A549 (cell line): ENCODE results near the gene PIBF1. TPM values are rescaled to one million over a fixed set of nuclear protein-coding genes. Genes with fewer than 3 reads are reported as not detected.

Experiments used
- ATAC-seq, 2 experiments: fragments of 200-7000 bp in 1 of 2; fragments of >200 bp in 1 of 2; cut with Nextera tagmentation in 1 of 2; cut with Tn5 transposase in 1 of 2; 3 replicates each; pipeline versions ENCODE4 v1.8.0 to v1.9.1; 2018 to 2020; ENCODE audit warnings: mild to moderate bottlenecking in 1 of 2, moderate library complexity in 1 of 2
- CTCF ChIA-PET: fragments of 300-600 bp; sonication (Branson Sonifier 250); formaldehyde crosslinking; extraction: SDS; loops from one replicate; lab custom pipeline; 2021; ENCODE audit warnings: antibody characterized with exemption, inconsistent platforms; lab: Yijun Ruan, JAX
- POLR2A ChIA-PET: fragments of 350-600 bp; formaldehyde crosslinking; extraction: SDS; loops from one replicate; lab custom pipeline; 2021; ENCODE audit warnings: antibody characterized with exemption, inconsistent platforms; lab: Yijun Ruan, JAX
- DNase-seq, 2 experiments: peaks; one replicate each; pipeline versions ENCODE4 v3.0.0 to v3.0.0-alpha.2; 2011 to 2016; ENCODE audit warnings: low read depth in 1 of 2, low spot score in 1 of 2
- FAIRE-seq: peaks from 2 replicates; lab custom pipeline; 2011; peaks lifted over from hg19 to GRCh38; lab: Jason Lieb, UNC
- H3K27ac ChIP-seq, 2 experiments: fragments of >200 bp; sonication (Bioruptor Twin); formaldehyde crosslinking; 3 replicates each; pipeline ENCODE4 v1.5.1; 2016 to 2017
- H3K4me1 ChIP-seq: fragments of >200 bp; sonication (Bioruptor Twin); formaldehyde crosslinking; 3 replicates; pipeline ENCODE4 v1.6.1; 2016
- H3K4me2 ChIP-seq: fragments of >200 bp; sonication (Bioruptor Twin); formaldehyde crosslinking; 3 replicates; pipeline ENCODE4 v1.6.1; 2016
- H3K4me3 ChIP-seq: fragments of >200 bp; sonication (Bioruptor Twin); formaldehyde crosslinking; 3 replicates; pipeline ENCODE4 v1.5.1; 2016
- H3K9me3 ChIP-seq: fragments of >200 bp; sonication (Bioruptor Twin); formaldehyde crosslinking; 3 replicates; pipeline ENCODE4 v1.6.1; 2016
- BHLHE40 ChIP-seq: IDR thresholded peaks from 2 replicates; pipeline ENCODE4 v1.6.1; 2012; ENCODE audit warnings: low read depth, low read length, inconsistent platforms
- CBX2 ChIP-seq: fragments of 200-600 bp; sonication (generic); IDR thresholded peaks from 2 replicates; pipeline ENCODE4 v1.6.1; 2016; ENCODE audit warnings: low read depth, mild to moderate bottlenecking, borderline replicate concordance
- CEBPB ChIP-seq, 2 experiments: fragments of >200 bp in 1 of 2; sonication (Bioruptor Twin) in 1 of 2; formaldehyde crosslinking in 1 of 2; IDR thresholded peaks; 2 replicates each; pipeline ENCODE4 v1.6.1; 2012 to 2016
- CHD2 ChIP-seq: fragments of 150-350 bp; IDR thresholded peaks from 2 replicates; pipeline ENCODE4 v1.6.1; 2014; ENCODE audit warnings: low read length; ENCODE audit not compliant: partially characterized antibody
- EHMT2 ChIP-seq: fragments of 200-600 bp; sonication (generic); IDR thresholded peaks from 2 replicates; pipeline ENCODE4 v1.6.1; 2016; ENCODE audit warnings: antibody characterized with exemption, low read depth, mild to moderate bottlenecking, moderate library complexity
- ELK1 ChIP-seq: fragments of 150-350 bp; IDR thresholded peaks from 2 replicates; pipeline ENCODE4 v1.6.1; 2014; ENCODE audit warnings: low read depth, mild to moderate bottlenecking, low read length
- EP300 ChIP-seq, 2 experiments: fragments of >200 bp; sonication (Bioruptor Twin); formaldehyde crosslinking; IDR thresholded peaks; 2 replicates in 1 of 2; 3 replicates in 1 of 2; pipeline ENCODE4 v1.6.1; 2016 to 2017
- FOSB ChIP-seq: fragments of 250-450 bp; sonication (Bioruptor Pico); IDR thresholded peaks from 2 replicates; pipeline ENCODE4 v1.5.0; 2020; ENCODE audit warnings: mild to moderate bottlenecking, moderate library complexity
- HDAC2 ChIP-seq: fragments of 200-600 bp; sonication (generic); IDR thresholded peaks from 2 replicates; pipeline ENCODE4 v1.6.1; 2016
- HOXB13 ChIP-seq: fragments of 250-450 bp; sonication (Bioruptor Pico); IDR thresholded peaks from 2 replicates; pipeline ENCODE4 v1.5.0; 2020; ENCODE audit warnings: low read depth, mild to moderate bottlenecking, moderate library complexity
- KDM1A ChIP-seq: fragments of 200-600 bp; sonication (generic); IDR thresholded peaks from 2 replicates; pipeline ENCODE4 v1.6.1; 2016; ENCODE audit warnings: low read depth, mild to moderate bottlenecking
- NR3C1 ChIP-seq: fragments of >200 bp; sonication (Bioruptor Twin); formaldehyde crosslinking; IDR thresholded peaks from 3 replicates; pipeline ENCODE4 v1.6.1; 2017
- PHF8 ChIP-seq: fragments of 200-600 bp; sonication (generic); IDR thresholded peaks from 2 replicates; pipeline ENCODE4 v1.6.1; 2016; ENCODE audit warnings: low read depth, mild to moderate bottlenecking, antibody characterized with exemption, moderate library complexity, borderline replicate concordance
- POLR2AphosphoS2 ChIP-seq: conservative IDR thresholded peaks from 2 replicates; pipeline ENCODE4 v1.6.1; 2012; ENCODE audit warnings: low read length, improper control_type of control experiment, inconsistent platforms
- RAD21 ChIP-seq, 2 experiments: fragments of >200 bp in 1 of 2; sonication (Bioruptor Twin) in 1 of 2; formaldehyde crosslinking in 1 of 2; IDR thresholded peaks in 1 of 2; conservative IDR thresholded peaks in 1 of 2; 2 replicates in 1 of 2; 3 replicates in 1 of 2; pipeline ENCODE4 v1.6.1; 2012 to 2018; ENCODE audit warnings: inconsistent platforms in 1 of 2
- RARB ChIP-seq: fragments of 250-450 bp; sonication (Bioruptor Pico); IDR thresholded peaks from 2 replicates; pipeline ENCODE4 v1.8.0; 2021; ENCODE audit warnings: mild to moderate bottlenecking, moderate library complexity
- RCOR1 ChIP-seq: fragments of 150-350 bp; IDR thresholded peaks from 2 replicates; pipeline ENCODE4 v1.6.1; 2014; ENCODE audit warnings: antibody characterized with exemption, low read length, low read depth
- SREBF2 ChIP-seq: fragments of 450-650 bp; IDR thresholded peaks from 2 replicates; pipeline ENCODE4 v1.6.1; 2014; ENCODE audit warnings: mild to moderate bottlenecking, moderate library complexity
- ZFP36 ChIP-seq: fragments of 450-650 bp; IDR thresholded peaks from 2 replicates; pipeline ENCODE4 v1.6.1; 2014; ENCODE audit warnings: borderline replicate concordance; ENCODE audit not compliant: partially characterized antibody
- ZNF302 ChIP-seq: fragments of 250-450 bp; sonication (Bioruptor Pico); IDR thresholded peaks from 2 replicates; pipeline ENCODE4 v1.9.0; 2021; ENCODE audit warnings: inconsistent platforms, mild to moderate bottlenecking, moderate library complexity
- WGBS: methylation state at CpG from one replicate; pipeline ENCODE4 v1.1.6; 2017; ENCODE audit errors: missing lambda C conversion rate; 5-methylcytosine and 5-hydroxymethylcytosine counted together
- polyA plus RNA-seq, 4 experiments: library from polyadenylated mRNA; depleted of rRNA in 3 of 4; stranded (reverse); fragments of >200 nt; fragmentation: RNase III in 1 of 4; extraction: RNeasy Plus Mini Kit Qiagen cat#74134 plus additional on column Dnase treatment in 1 of 4; gene quantifications; 2 replicates in 3 of 4; 3 replicates in 1 of 4; pipeline ENCODE4 v1.2.3, GENCODE V29; 2011 to 2017
- TF ChIP-seq, protein P1 (sequence below): IDR thresholded peaks from 2 replicates; pipeline ENCODE4 v1.6.1; 2012; ENCODE audit warnings: low read depth, borderline replicate concordance
- TF ChIP-seq, protein P2 (sequence below): IDR thresholded peaks from 2 replicates; pipeline ENCODE4 v1.6.1; 2012
- TF ChIP-seq, protein P3 (sequence below): fragments of 200-600 bp; sonication (generic); IDR thresholded peaks from 2 replicates; pipeline ENCODE4 v1.6.1; 2016; ENCODE audit warnings: antibody characterized with exemption, mild to moderate bottlenecking, moderate library complexity

PIBF1 gene
- polyA plus RNA-seq, 2 of the 4 experiments (the other 2 are of a cell fraction): 5.0 to 10.6 TPM

- TF ChIP-seq, protein P1, sequence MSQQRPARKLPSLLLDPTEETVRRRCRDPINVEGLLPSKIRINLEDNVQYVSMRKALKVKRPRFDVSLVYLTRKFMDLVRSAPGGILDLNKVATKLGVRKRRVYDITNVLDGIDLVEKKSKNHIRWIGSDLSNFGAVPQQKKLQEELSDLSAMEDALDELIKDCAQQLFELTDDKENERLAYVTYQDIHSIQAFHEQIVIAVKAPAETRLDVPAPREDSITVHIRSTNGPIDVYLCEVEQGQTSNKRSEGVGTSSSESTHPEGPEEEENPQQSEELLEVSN: no peak
- TF ChIP-seq HDAC2 (no peak), SREBF2 (no peak), ZFP36 (no peak)
- TF ChIP-seq, all 56 proteins: peak for 0
These were observed 70.3 kb downstream of the PIBF1 start (continued) for GRCh38 chr13:72852207-72852606.

DNA sequence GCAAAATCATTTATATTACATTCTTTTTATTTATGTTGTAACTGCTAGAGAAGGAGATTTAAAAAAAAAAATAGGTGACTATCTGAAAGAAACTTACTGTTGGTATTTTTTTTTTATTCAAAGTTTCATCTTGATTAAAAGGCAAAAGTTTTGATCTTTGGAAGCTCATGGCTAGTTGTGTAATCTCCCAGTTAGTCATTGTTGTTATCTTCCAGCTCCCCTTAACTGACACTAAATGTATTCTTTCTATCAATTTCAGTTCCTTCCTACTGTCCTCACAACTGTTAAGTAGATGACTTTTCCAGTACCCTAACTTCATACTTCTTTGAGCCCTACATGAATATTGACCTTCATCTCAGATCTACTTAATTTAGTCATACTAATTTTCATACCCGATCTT lies 71.1 kb downstream of the PIBF1 start:
- TF ChIP-seq RAD21 (conservative IDR thresholded peaks at IDR 0.05 in 1 of 2, IDR thresholded peaks at IDR 0.05 in 1 of 2): no peak
- no peak for TF ChIP-seq BHLHE40
- TF ChIP-seq ZFP36: no peak
- TF ChIP-seq, protein P2, sequence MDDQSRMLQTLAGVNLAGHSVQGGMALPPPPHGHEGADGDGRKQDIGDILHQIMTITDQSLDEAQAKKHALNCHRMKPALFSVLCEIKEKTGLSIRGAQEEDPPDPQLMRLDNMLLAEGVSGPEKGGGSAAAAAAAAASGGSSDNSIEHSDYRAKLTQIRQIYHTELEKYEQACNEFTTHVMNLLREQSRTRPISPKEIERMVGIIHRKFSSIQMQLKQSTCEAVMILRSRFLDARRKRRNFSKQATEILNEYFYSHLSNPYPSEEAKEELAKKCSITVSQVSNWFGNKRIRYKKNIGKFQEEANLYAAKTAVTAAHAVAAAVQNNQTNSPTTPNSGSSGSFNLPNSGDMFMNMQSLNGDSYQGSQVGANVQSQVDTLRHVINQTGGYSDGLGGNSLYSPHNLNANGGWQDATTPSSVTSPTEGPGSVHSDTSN: no peak
- TF ChIP-seq ZNF302 (CRISPR knock-in tag): no peak
- TF ChIP-seq CBX2: no peak
- TF ChIP-seq NR3C1: no peak
- TF ChIP-seq PHF8: no peak
- no peak for TF ChIP-seq SREBF2
- TF ChIP-seq HOXB13 (CRISPR knock-in tag): no peak
- no peak for TF ChIP-seq HDAC2
- TF ChIP-seq ELK1: no peak
- no peak for TF ChIP-seq FOSB (CRISPR knock-in tag)
- no peak for TF ChIP-seq EP300 (IDR thresholded peaks at IDR 0.05)
- TF ChIP-seq, all 56 proteins: peak for 0
- 100% methylated on average over 1 of the region's 1 CpG for WGBS
- no peaks in the 10 kb centered on the region for H3K9me3 ChIP-seq
- no peak for DNase-seq
- no peak for ATAC-seq
- H3K4me1 ChIP-seq: no peaks in the 10 kb centered on the region
- H3K4me2 ChIP-seq: no peak overlapping the region
- no peak overlapping the region for H3K27ac ChIP-seq
- FAIRE-seq: no peak
- CTCF ChIA-PET: interaction anchor here (0.6 to 0.8 kb wide), 2 partner anchors 13 to 183 kb away, joined by 3 to 5 read pairs; no protein-coding TSS in a partner anchor
- POLR2A ChIA-PET: no interaction called here
- no peak overlapping the region for H3K4me3 ChIP-seq

DNA sequence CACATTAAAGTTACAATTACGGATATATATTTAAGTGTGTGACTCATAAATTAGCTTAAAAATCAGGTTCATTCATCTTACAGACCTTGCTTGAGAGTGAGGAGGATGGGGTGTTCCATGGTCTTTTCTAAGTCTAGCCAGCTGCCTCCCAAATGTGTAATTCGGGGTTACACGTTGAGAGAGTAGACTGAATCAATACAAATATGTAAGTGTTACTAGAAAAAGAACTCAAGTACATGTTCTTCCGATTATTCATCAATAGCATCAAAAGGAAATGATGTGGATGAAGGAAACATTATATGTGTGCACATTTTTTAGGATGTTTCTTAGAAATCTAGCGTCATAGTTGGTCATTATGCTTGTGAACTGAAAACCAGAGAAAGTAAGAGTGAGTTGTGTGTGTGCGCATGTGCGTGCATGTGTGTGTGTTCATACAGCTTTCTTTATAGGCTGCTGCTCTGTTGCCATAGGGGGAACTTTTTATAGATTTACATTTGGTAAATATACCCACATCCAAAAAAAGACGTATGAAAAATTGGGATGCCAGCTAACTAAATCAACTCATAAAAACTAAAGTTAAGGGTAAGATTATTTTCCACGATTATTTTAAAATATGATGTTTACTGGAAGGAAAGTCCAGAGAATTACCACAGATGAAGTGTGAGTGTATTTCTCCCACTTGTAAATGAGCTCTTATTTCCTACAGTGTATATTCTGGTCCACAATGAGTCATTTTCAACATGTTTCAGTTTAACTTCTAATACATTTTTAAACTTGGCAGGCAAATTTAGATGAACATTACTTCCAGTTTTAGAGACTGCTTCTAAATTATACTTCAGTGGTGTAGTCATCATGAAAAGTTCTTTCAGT lies 82.4 kb downstream of the PIBF1 start:
- Histone ChIP-seq H3K4me3 (no peak overlapping the region), H3K4me1 (no peaks in the 10 kb centered on the region), H3K9me3 (no peaks in the 10 kb centered on the region), H3K4me2 (no peak overlapping the region), H3K27ac (no peak overlapping the region)
- TF ChIP-seq RARB (no peak), CHD2 (no peak), RCOR1 (no peak), KDM1A (no peak), CEBPB (IDR thresholded peaks at IDR 0.05) (no peak), EP300 (IDR thresholded peaks at IDR 0.05) (no peak), EHMT2 (no peak), POLR2AphosphoS2 (no peak), SREBF2 (no peak)
- TF ChIP-seq, protein P3, sequence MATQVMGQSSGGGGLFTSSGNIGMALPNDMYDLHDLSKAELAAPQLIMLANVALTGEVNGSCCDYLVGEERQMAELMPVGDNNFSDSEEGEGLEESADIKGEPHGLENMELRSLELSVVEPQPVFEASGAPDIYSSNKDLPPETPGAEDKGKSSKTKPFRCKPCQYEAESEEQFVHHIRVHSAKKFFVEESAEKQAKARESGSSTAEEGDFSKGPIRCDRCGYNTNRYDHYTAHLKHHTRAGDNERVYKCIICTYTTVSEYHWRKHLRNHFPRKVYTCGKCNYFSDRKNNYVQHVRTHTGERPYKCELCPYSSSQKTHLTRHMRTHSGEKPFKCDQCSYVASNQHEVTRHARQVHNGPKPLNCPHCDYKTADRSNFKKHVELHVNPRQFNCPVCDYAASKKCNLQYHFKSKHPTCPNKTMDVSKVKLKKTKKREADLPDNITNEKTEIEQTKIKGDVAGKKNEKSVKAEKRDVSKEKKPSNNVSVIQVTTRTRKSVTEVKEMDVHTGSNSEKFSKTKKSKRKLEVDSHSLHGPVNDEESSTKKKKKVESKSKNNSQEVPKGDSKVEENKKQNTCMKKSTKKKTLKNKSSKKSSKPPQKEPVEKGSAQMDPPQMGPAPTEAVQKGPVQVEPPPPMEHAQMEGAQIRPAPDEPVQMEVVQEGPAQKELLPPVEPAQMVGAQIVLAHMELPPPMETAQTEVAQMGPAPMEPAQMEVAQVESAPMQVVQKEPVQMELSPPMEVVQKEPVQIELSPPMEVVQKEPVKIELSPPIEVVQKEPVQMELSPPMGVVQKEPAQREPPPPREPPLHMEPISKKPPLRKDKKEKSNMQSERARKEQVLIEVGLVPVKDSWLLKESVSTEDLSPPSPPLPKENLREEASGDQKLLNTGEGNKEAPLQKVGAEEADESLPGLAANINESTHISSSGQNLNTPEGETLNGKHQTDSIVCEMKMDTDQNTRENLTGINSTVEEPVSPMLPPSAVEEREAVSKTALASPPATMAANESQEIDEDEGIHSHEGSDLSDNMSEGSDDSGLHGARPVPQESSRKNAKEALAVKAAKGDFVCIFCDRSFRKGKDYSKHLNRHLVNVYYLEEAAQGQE: no peak
- ChIA-PET POLR2A (no interaction called here), CTCF (no interaction called here)
- ATAC-seq (no peak), DNase-seq (no peak), FAIRE-seq (no peak)
- 89% methylated on average over 9 of the region's 9 CpGs for WGBS
